Activated naive CD4-positive, alpha-beta T cell treated with anti-CD3 and anti-CD28 coated beads, Interleukin-2, amount 50 U/mL, for 16 hours (primary cell): Measurements from ENCODE around the gene GNAI3.
A peak's percentile ranks its signal among the peaks of the same experiment; 100 is the strongest.
"Not testable (repeated sequence)": the region's sequence is repeated elsewhere in the genome, so short reads cannot be mapped to it uniquely, and the experiment has no call there.

Source experiments
- DNase-seq: peaks from one replicate; pipeline ENCODE4 v3.0.0-alpha.2; 2020

The GNAI3 gene

GRCh38 chr1:109640285-109640865 lies 92.0 kb downstream of the GNAI3 start:
- peak; percentile 91 for DNase-seq

GRCh38 chr1:109641078-109641740 lies 92.8 kb downstream of the GNAI3 start:
- no peak for DNase-seq

GRCh38 chr1:109641861-109642260 lies 93.4 kb downstream of the GNAI3 start:
- DNase-seq, result no peak

- DNase-seq, result no peak
Measured at GRCh38 chr1:109642626-109643025, 94.2 kb downstream of the GNAI3 start.

DNA sequence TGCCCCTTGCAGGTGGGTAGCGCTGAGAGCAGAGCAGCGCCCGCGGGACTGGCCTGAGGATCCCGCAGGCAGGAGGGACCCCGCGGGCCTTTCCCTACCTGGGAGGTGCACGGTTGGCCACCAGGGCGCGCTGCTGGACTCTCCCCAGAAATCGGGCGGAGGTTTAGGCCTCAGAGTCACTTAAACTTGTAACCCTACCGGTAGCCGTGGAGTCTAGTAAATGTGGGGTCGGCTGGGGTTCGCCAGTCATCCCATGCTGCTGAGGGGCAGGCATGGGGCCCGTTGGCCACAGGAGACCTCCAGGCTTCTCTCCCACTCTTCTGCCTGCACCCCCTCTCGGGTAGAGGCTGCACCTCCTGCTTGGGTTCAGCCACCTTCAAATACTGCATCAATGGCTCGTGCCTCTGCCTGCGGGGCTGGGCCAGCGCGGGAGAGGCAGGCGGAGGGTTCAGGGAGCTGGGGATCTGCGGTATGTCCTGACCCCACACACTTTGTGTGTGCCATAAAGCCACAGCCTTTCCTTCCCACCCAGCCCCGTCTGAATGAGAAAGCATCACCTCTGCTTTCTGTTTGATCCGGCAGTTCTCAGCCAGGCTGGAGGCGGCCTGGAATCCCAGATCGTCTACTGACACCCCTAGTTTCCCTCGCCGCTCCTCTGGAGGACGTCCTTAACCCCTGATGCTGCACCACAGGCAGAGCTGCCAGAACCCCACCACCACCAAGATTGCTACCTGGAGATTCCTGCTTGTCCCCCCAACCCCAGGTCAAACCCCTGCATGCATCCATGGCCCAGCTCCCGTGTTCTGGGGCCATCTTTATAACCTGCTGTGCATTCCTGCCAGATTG lies 95.2 kb downstream of the GNAI3 start:
- DNase-seq, result peak; percentile 90

DNA sequence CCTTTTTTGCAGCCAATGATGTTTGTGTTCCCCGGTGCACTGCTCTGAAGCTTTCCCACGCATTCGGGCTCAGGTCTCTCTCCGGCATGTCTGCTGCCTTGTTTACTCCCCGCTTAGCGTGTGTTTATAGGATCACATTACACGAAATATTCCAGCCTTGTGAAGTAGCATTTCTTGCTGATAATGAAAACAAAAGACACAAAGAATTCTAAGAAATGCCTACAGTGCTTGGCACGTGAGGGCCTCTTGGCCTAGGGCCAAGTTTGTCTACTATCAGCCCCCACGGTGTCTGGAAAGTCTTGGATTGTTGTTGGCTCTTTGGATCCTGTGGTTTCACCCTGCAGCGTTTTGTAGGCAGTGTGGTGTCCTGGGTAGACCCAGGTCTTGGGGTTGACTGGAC lies 96.3 kb downstream of the GNAI3 start:
- DNase-seq, result no peak

GRCh38 chr1:109649491-109649914 lies 101.1 kb downstream of the GNAI3 start:
- no peak for DNase-seq

DNA sequence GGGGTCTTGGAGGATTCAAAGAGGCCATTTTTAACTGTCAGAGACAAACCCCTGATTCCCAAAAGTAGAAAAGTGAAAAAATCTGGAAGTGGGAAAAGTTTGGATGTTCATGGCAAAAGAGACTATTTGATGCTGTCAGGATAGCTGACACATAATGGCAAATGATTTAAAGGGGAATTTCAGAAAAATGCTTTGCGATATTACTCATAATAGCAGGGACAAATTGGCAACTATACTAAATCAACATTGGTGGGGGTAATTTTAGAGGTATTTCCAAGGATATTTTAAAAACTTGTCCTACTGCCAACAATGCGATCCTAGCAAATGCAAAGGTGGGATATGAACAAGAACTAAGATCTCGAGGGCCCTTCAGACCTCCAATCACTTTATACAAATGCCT lies 102.2 kb downstream of the GNAI3 start:
- no peak for DNase-seq

DNA sequence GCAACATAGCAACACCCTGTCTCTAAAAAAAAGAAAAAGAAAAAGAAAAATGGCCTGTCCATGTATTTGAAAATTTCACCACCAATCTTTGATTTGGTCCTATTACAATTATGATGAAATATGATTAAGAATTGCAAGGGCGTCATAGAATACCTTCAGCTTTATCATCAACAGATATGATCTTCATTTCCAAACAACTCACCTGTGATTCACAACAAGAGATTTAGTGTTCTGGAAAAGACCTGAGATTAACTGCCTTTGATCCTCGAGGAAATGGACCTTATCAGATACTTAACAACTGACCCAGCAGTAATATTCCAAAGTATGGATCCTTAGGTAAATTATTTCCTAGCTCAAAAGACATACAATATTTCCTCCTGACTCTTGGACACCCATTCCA lies 104.0 kb downstream of the GNAI3 start:
- no peak for DNase-seq

- no peak for DNase-seq
Measured at GRCh38 chr1:109653306-109653705, 104.9 kb downstream of the GNAI3 start.

DNA sequence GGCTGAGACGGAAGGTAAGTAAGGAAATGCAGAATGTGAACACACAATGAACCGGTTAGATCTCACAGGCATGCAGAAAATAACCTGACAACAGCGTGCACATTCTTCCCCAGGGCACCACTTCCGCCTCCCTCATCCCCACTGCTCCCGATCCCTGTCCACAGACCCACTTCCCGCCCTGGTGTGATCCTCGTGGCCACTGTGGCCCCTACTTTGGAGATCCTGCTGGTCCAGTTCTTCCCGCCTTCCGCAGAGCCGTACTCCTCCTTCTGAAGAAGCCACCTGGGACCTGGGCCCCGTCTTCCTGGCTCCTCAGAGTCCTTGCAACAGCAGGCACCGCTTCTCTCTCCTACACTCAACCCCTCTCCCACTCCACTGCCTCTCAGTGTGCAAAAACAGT lies 106.1 kb downstream of the GNAI3 start:
- no peak for DNase-seq

- peak; percentile 63 for DNase-seq
Measured at GRCh38 chr1:109655615-109656519, 107.5 kb downstream of the GNAI3 start, which contains the start of gene GSTM4. GSTM4 (plus strand) TSS chr1:109656099; CDS start chr1:109656390, 291 bp downstream.

GRCh38 chr1:109657395-109657794 lies 109.0 kb downstream of the GNAI3 start:
- no peak for DNase-seq

- no peak for DNase-seq
Measured at GRCh38 chr1:109657970-109658369, 109.6 kb downstream of the GNAI3 start.

- no peak for DNase-seq
Measured at GRCh38 chr1:109658533-109659042, 110.2 kb downstream of the GNAI3 start.

GRCh38 chr1:109659145-109659544 lies 110.7 kb downstream of the GNAI3 start:
- DNase-seq, result no peak

DNA sequence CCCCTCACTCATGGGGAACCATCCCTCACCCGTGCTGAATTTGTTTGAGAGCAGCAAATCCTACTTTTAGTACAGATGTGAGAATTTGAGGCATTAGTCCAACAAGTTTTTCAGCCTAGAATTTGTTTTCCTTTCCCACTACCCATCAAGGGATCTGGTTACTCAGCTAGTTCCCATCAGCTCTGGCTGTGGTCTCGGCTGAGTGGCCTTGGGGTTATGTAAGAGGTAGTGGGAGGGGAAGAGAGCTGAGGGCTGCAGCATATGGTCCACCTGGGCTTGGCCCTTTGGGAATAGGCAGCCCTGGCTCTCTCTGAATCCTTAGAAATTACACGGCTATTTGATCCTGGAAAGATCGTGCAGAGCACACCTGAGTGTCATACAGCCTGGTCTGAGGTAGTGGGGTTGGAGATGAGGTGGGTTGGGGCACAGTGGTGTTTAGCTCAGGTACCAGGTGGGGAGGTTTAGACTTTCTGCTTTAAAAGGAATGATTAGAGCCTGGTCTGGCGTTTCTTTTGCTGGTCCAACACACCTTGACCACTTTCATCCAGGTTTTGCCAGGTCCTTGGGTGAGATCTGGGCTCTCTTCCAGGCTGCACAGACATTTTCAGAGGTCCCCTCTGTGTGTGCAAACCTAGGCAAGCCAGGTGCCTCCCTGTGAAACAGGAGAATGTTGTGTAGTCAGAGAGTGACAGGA lies 111.7 kb downstream of the GNAI3 start:
- DNase-seq, result no peak

- not testable (repeated sequence) for DNase-seq
Measured at GRCh38 chr1:109660691-109661026, 112.2 kb downstream of the GNAI3 start.

- no peak for DNase-seq
Measured at GRCh38 chr1:109661391-109661790, 113.0 kb downstream of the GNAI3 start.

- DNase-seq, result no peak
Measured at GRCh38 chr1:109664671-109665070, 116.3 kb downstream of the GNAI3 start.

DNA sequence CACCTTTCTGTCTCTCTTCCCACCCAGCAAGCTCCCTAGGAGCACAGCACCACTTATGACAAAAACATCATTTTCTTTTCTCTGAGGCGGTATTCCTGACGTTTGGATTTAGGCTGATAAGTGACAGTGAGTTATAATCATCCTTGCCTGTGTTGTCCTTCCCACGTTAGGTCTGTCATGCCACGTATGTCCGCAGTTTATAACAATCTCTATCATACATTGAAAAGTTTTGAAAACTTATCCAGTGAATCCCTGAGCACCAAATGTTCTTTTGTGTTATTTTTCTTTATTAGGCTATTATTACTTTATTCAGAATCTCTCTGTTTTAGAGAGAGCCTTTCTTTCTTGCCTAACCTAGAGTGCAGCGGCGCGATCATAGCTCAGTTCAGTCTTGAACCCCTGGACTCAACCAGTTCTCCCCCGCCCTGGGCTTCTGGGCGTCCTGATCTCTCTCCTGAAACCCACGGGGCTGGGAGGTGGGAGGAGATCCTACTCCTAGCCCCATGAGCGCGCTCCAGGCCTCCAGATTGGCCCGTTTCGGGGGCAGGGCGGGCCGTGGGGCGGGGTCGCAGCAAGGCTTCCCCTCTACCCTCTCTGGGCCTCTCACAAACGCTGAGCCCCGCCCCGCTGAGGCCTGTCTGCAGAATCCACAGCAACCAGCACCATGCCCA lies 119.2 kb downstream of the GNAI3 start, which contains the start of gene GSTM2:
Gene GSTM2, plus strand, starts transcription at position 606 of the 671 bp plus-strand sequence. Its CDS starts 59 bp downstream, at position 665.
- peak; percentile 91 for DNase-seq
